ENCODE data around the gene NEK3.
A peak's percentile ranks its signal among the peaks of the same experiment; 100 is the strongest.

DNA sequence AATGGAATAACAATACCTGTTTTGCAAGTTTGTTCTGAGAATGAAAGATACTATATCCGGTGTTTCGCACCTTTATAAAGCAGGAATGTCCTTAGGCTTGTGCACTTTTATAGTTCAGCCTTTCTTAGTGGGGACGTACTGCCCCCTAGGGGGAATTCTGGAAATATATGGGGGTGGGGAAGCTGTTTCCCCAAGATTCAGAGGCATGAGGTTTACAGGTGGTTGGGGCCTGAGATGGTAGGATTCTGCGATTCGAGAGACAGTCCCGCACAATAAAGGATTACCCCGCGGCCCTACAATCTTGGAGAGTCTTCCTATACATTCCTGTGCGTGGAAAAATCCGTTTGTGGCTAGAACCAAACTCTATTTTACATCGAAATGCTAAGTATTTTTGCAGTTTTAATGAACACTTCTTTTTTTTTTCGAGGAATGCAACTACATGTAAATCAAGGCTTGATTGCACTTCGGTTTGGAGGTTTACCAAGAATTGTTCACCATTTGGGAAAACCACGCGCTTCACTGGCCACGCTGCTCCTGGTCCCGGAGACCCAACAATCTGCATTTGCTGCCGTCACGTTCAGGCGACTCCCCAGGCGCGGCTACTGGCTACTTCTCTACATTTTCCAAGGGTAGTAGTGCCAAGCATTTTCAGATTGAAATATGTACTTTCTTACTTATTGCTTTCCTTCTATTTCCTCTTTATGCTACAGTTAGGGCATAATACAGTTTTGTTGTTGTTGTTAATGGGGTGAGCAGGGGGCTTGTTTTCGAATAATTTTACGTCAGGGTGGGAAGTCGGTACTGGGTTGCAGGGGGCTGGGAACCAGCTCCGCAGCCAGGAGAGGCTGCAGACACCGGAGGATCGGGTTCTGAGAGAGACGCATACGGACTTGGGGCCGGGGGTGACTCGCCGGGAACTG lies 31.4 kb downstream of the NEK3 start:
- TF ChIP-seq POLR2A (IDR thresholded peaks at IDR 0.05) (no peak), EP300 (IDR thresholded peaks at IDR 0.05) (no peak), POLR2AphosphoS5 (IDR thresholded peaks at IDR 0.05) (no peak)
- TF ChIP-seq, protein P1, sequence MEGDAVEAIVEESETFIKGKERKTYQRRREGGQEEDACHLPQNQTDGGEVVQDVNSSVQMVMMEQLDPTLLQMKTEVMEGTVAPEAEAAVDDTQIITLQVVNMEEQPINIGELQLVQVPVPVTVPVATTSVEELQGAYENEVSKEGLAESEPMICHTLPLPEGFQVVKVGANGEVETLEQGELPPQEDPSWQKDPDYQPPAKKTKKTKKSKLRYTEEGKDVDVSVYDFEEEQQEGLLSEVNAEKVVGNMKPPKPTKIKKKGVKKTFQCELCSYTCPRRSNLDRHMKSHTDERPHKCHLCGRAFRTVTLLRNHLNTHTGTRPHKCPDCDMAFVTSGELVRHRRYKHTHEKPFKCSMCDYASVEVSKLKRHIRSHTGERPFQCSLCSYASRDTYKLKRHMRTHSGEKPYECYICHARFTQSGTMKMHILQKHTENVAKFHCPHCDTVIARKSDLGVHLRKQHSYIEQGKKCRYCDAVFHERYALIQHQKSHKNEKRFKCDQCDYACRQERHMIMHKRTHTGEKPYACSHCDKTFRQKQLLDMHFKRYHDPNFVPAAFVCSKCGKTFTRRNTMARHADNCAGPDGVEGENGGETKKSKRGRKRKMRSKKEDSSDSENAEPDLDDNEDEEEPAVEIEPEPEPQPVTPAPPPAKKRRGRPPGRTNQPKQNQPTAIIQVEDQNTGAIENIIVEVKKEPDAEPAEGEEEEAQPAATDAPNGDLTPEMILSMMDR (IDR thresholded peaks at IDR 0.05) = peak; percentile 51 to 57
